Transverse colon (tissue), 4 donors: ENCODE measurements around the gene IAH1. TPM values are rescaled to one million over a fixed set of nuclear protein-coding genes. Genes with fewer than 3 reads are reported as not detected.

Experiments
- DNase-seq: peaks from one replicate; pipeline ENCODE4 v3.0.0-alpha.2; 2019
- H3K27ac ChIP-seq, 4 donors: fragments of 200-600 bp; sonication (generic); 2 replicates each; pipeline ENCODE4 v1.5.1; 2016 to 2018; ENCODE audit warnings: inconsistent platforms in 4 of 4
- H3K27me3 ChIP-seq: fragments of 200-600 bp; sonication (generic); 2 replicates; pipeline ENCODE4 v1.5.1; 2017; ENCODE audit warnings: inconsistent platforms
- H3K36me3 ChIP-seq, 4 donors: fragments of 200-600 bp; sonication (generic); 2 replicates each; pipeline ENCODE4 v1.5.1; 2017 to 2019; ENCODE audit warnings: inconsistent platforms in 4 of 4
- H3K4me1 ChIP-seq, 4 donors: fragments of 200-600 bp; sonication (generic); 2 replicates each; pipeline ENCODE4 v1.5.1; 2017 to 2020; ENCODE audit warnings: inconsistent platforms in 4 of 4
- H3K4me3 ChIP-seq, 4 donors: fragments of 200-600 bp; sonication (generic); 1 replicate in 1 of 4; 2 replicates in 3 of 4; pipeline versions ENCODE4 v1.5.1 to v1.6.1; 2017 to 2019; ENCODE audit warnings: inconsistent platforms in 4 of 4
- H3K9me3 ChIP-seq, 2 donors: fragments of 200-600 bp; sonication (generic); 2 replicates each; pipeline ENCODE4 v1.5.1; 2017 to 2019; ENCODE audit warnings: inconsistent platforms in 2 of 2
- EP300 ChIP-seq: sonication (generic); formaldehyde crosslinking; IDR thresholded peaks from one replicate; pipeline ENCODE4 v1.6.1; 2017; ENCODE audit warnings: antibody characterized with exemption, low read depth
- POLR2A ChIP-seq: fragments of 450-650 bp; IDR thresholded peaks from one replicate; pipeline ENCODE4 v1.6.1; 2016; ENCODE audit warnings: antibody characterized with exemption, mild to moderate bottlenecking, moderate library complexity
- POLR2AphosphoS5 ChIP-seq, 3 donors: sonication (generic); formaldehyde crosslinking; IDR thresholded peaks; one replicate each; pipeline ENCODE4 v1.6.1; 2016; ENCODE audit warnings: antibody characterized with exemption in 3 of 3
- WGBS, 2 donors: methylation state at CpG; one replicate each; pipeline ENCODE4 v1.1.5; 2018; ENCODE audit warnings: low coverage in 1 of 2; 5-methylcytosine and 5-hydroxymethylcytosine counted together
- in situ Hi-C, 4 donors: fragments of 200-750 bp; cut with MboI; loops; one replicate each; pipeline versions ENCODE4 v1.15.0 to v1.15.1; 2017; ENCODE audit warnings: low sequenced_read_pairs in 3 of 4, low pct_ligation_motif_present in 1 of 4, low pct_unique_long_range_greater_than_20kb in 1 of 4
- intact Hi-C: fragments of 100-400 bp; cut with DNase I; formaldehyde crosslinking; loops from one replicate; pipeline ENCODE4 v1.15.1; 2023; ENCODE audit warnings: low total_unique reads
- total RNA-seq, 4 donors: library from RNA; depleted of rRNA; stranded (reverse); fragments of >200 nt; gene quantifications; one replicate each; pipeline ENCODE4 v1.1.0, GENCODE V29; 2016
- TF ChIP-seq, protein P1 (sequence below), 5 experiments: fragments of 200-600 bp in 3 of 5; fragments of 450-650 bp in 2 of 5; sonication (generic) in 3 of 5; IDR thresholded peaks; 1 replicate in 2 of 5; 2 replicates in 3 of 5; pipeline ENCODE4 v1.5.1; 2016 to 2017; ENCODE audit warnings: antibody characterized with exemption in 5 of 5, inconsistent platforms in 3 of 5, mild to moderate bottlenecking in 2 of 5, moderate library complexity in 1 of 5

IAH1 gene
- total RNA-seq, 4 donors from 2014 or later, result 19.1 to 50.1 (median 40.1) TPM

DNA sequence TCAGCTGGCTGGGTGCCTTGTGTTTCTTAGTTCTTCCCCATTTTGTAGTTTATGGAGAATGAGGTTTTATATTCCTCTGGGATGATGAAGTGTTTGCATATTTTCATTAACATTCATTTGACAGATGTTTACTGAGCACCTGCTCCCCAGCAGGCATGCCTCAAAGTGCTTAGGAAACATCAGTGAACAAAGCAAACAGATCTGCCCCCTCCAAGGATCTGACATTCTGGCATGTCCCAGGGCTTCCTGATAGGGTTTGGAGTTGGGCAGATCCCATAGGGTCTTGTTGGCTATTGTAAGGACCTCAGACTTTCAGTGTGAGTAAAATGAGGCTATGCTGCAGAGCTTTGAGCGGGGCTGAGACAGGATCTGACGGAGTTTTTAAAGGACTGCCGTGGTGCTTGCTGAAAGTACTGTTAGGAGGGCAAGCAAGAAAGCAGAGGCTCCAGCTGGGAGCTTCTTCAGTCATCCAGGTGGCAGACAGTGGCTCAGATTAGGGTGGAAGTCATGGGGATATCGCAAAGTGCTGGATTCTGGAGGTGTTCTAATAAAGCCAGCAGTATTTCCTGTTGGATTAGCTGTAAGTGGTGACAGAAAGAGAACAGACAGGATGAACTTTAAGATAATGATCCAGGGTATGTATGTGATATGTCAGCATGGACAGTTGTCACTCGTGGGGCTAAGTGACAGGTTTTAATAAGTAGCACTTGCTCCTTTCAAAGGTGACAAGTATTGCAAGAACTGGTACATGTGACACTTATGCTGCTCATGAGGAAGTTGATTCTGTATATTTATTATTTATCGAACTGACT is 11.3 kb upstream of the IAH1 start:
- Histone ChIP-seq H3K36me3 (peaks cover 0 to 4% (median 0%) of the 10 kb centered on the region in 4 donors), H3K4me3 (no peak overlapping the region), H3K27ac (no peak overlapping the region), H3K27me3 (no peaks in the 10 kb centered on the region), H3K4me1 (no peaks in the 10 kb centered on the region), H3K9me3 (no peaks in the 10 kb centered on the region)
- 84 to 93% methylated on average over 2 to 6 of the region's 6 CpGs for WGBS, 2 donors
- TF ChIP-seq POLR2AphosphoS5 (IDR thresholded peaks at IDR 0.05), result no peak
- no peak for TF ChIP-seq EP300
- TF ChIP-seq POLR2A, result no peak
- TF ChIP-seq, protein P1, sequence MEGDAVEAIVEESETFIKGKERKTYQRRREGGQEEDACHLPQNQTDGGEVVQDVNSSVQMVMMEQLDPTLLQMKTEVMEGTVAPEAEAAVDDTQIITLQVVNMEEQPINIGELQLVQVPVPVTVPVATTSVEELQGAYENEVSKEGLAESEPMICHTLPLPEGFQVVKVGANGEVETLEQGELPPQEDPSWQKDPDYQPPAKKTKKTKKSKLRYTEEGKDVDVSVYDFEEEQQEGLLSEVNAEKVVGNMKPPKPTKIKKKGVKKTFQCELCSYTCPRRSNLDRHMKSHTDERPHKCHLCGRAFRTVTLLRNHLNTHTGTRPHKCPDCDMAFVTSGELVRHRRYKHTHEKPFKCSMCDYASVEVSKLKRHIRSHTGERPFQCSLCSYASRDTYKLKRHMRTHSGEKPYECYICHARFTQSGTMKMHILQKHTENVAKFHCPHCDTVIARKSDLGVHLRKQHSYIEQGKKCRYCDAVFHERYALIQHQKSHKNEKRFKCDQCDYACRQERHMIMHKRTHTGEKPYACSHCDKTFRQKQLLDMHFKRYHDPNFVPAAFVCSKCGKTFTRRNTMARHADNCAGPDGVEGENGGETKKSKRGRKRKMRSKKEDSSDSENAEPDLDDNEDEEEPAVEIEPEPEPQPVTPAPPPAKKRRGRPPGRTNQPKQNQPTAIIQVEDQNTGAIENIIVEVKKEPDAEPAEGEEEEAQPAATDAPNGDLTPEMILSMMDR (IDR thresholded peaks at IDR 0.05), result no peak
- in situ Hi-C loops, result no loop called here
- DNase-seq, result no peak
- intact Hi-C loops, result no loop called here

DNA sequence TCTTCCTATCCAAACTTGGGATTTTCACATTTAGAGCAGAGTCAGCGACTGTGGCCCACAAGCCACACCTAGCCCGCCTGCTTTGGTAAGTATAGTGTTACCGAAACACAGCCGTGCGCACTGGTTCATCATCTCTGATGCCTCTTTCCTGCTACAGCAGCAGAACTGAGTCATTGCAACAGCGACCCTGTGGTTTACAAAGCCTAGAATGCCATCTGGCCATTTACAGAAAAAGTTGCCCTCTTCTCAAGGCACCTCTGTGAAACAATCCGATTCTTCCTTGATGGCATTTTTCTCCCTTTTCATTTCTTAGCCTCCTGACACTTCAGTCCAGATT is 10.7 kb upstream of the IAH1 start:
- in situ Hi-C loops (no loop called here), intact Hi-C loops (no loop called here)
- peaks cover 0 to 4% (median 0%) of the 10 kb centered on the region in 4 donors for H3K36me3 ChIP-seq
- H3K27me3 ChIP-seq, result no peaks in the 10 kb centered on the region
- no peak overlapping the region for H3K4me3 ChIP-seq
- no peaks in the 10 kb centered on the region for H3K9me3 ChIP-seq
- no peak for TF ChIP-seq POLR2AphosphoS5 (IDR thresholded peaks at IDR 0.05)
- TF ChIP-seq POLR2A, result no peak
- TF ChIP-seq, protein P1 (IDR thresholded peaks at IDR 0.05), result no peak
- TF ChIP-seq EP300, result no peak
- H3K4me1 ChIP-seq, result no peaks in the 10 kb centered on the region
- H3K27ac ChIP-seq, result no peak overlapping the region
- WGBS, 2 donors, result 40 to 66% methylated on average over 1 to 7 of the region's 7 CpGs
- no peak for DNase-seq

DNA sequence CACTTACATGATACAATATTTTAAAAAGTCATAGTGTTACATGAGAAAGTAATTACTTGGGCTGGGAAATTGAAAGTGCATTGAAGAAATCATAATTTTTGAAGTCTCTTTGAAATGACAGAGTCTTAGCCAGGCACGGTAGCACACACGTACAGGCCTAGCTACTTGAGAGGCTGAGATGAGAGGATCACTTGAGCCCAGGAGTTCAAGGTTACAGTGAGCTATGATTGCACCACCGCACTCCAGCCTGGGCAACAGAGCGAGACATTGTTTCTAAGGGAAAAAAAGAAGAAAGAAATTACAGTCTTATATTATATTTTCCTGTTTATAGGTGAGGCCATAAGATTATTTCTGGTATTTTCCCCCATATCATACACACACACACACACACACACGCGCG is 9.2 kb upstream of the IAH1 start:
- Histone ChIP-seq H3K27ac (no peak overlapping the region), H3K36me3 (no peaks in the 10 kb centered on the region), H3K4me3 (no peak overlapping the region), H3K9me3 (no peaks in the 10 kb centered on the region), H3K4me1 (no peaks in the 10 kb centered on the region), H3K27me3 (no peaks in the 10 kb centered on the region)
- DNase-seq, result no peak
- TF ChIP-seq, protein P1 (IDR thresholded peaks at IDR 0.05), result no peak
- TF ChIP-seq POLR2AphosphoS5 (IDR thresholded peaks at IDR 0.05), result no peak
- no peak for TF ChIP-seq POLR2A
- TF ChIP-seq EP300, result no peak
- intact Hi-C loops, result no loop called here
- WGBS, 2 donors, result 67 to 83% methylated on average over 7 of the region's 7 CpGs
- in situ Hi-C loops, result no loop called here

DNA sequence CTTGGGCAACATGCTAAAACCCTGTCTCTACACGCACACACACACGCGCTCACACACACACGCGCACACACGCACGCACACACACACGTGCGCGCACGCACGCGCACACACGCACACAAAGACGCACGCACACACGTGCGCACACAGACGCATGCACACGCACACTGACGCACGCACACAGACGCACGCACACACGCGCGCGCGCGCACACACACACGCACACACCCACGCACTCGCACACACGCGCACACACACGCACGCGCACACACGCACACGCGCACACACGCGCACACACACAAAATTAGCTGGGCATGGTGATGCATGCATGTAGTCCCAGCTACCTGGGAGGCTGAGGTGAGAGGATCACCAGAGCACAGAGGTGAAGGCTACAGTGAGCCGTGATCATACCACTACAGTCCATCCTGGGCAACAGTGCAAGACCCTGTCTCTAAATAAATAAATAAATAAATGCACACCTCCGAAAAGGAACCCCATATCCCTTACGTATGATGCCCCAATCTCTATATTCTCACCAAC is 8.1 kb upstream of the IAH1 start:
- in situ Hi-C loops, result no loop called here

More for the DNA sequence above, 8.1 kb upstream of the IAH1 start:
- Histone ChIP-seq H3K27ac (no peak overlapping the region), H3K4me3 (no peak overlapping the region), H3K36me3 (no peaks in the 10 kb centered on the region), H3K9me3 (no peaks in the 10 kb centered on the region), H3K4me1 (no peaks in the 10 kb centered on the region), H3K27me3 (no peaks in the 10 kb centered on the region)
- TF ChIP-seq POLR2A, result no peak
- no peak for TF ChIP-seq EP300
- TF ChIP-seq, protein P1 (IDR thresholded peaks at IDR 0.05), result no peak
- TF ChIP-seq POLR2AphosphoS5 (IDR thresholded peaks at IDR 0.05), result no peak
- WGBS, 2 donors, result 77 to 95% methylated on average over 24 to 42 of the region's 46 CpGs
- intact Hi-C loops, result no loop called here
- no peak for DNase-seq
